Sigmoid colon (tissue), 7 donors: Measurements from ENCODE around the gene DUSP7. TPM values are rescaled to one million over a fixed set of nuclear protein-coding genes. Genes with fewer than 3 reads are reported as not detected.

ENCODE experiments used
- DNase-seq: peaks from one replicate; pipeline ENCODE4 v3.0.0-alpha.2; 2019
- H3K27ac ChIP-seq, 4 donors: fragments of 200-600 bp; sonication (generic); one replicate each; pipeline ENCODE4 v1.5.1; 2016 to 2019; ENCODE audit warnings: mild to moderate bottlenecking in 1 of 4
- H3K27me3 ChIP-seq, 3 donors: fragments of 200-600 bp; sonication (generic); one replicate each; pipeline ENCODE4 v1.5.1; 2019; ENCODE audit warnings: mild to moderate bottlenecking in 1 of 3
- H3K36me3 ChIP-seq, 4 donors: fragments of 200-600 bp; sonication (generic); one replicate each; pipeline ENCODE4 v1.5.1; 2016 to 2019
- H3K4me1 ChIP-seq, 4 donors: fragments of 200-600 bp; sonication (generic); one replicate each; pipeline ENCODE4 v1.5.1; 2017 to 2019
- H3K4me3 ChIP-seq, 4 donors: fragments of 200-600 bp; sonication (generic); one replicate each; pipeline ENCODE4 v1.5.1; 2017 to 2019; ENCODE audit warnings: mild to moderate bottlenecking in 2 of 4, moderate library complexity in 1 of 4
- H3K9me3 ChIP-seq, 4 donors: fragments of 200-600 bp in 3 of 4; sonication (generic) in 3 of 4; one replicate each; pipeline versions ENCODE4 v1.5.1 to v1.6.1; 2013 to 2019
- CTCF ChIP-seq, 4 experiments: fragments of 450-650 bp in 3 of 4; fragments of 200-600 bp in 1 of 4; IDR thresholded peaks; one replicate each; pipeline ENCODE4 v1.5.1; 2016 to 2019; ENCODE audit warnings: antibody characterized with exemption in 4 of 4, mild to moderate bottlenecking in 3 of 4, moderate library complexity in 2 of 4
- EP300 ChIP-seq, 4 donors: sonication (generic); formaldehyde crosslinking; IDR thresholded peaks; one replicate each; pipeline ENCODE4 v1.6.1; 2017; ENCODE audit warnings: antibody characterized with exemption in 4 of 4
- POLR2A ChIP-seq, 2 donors: fragments of 450-650 bp; IDR thresholded peaks; one replicate each; pipeline ENCODE4 v1.6.1; 2016; ENCODE audit warnings: antibody characterized with exemption in 2 of 2, mild to moderate bottlenecking in 2 of 2, moderate library complexity in 2 of 2
- POLR2AphosphoS5 ChIP-seq, 4 donors: sonication (generic); formaldehyde crosslinking; IDR thresholded peaks; one replicate each; pipeline ENCODE4 v1.6.1; 2017; ENCODE audit warnings: antibody characterized with exemption in 4 of 4
- WGBS, 2 donors: extraction: QIAGEN DNeasy Blood & Tissue Kit; methylation state at CpG; one replicate each; pipeline ENCODE4 v1.1.7; 2013; 5-methylcytosine and 5-hydroxymethylcytosine counted together
- intact Hi-C: fragments of 100-400 bp; cut with DNase I; formaldehyde crosslinking; loops from one replicate; pipeline ENCODE4 v1.15.1; 2023
- polyA plus RNA-seq, 3 donors: library from polyadenylated mRNA; stranded (reverse); fragments of 200-250 nt; gene quantifications; one replicate each; pipeline ENCODE4 v1.2.3, GENCODE V29; 2013
- total RNA-seq, 4 donors: library from RNA; depleted of rRNA; stranded (reverse); fragments of >200 nt; gene quantifications; one replicate each; pipeline ENCODE4 v1.1.0, GENCODE V29; 2016
- donor health status: healthy with polysubstance abuse.
- donor health status: Bipolar disorder and iron deficiency.
- donor health status: healthy.

Gene DUSP7
- total and polyA plus RNA-seq, 7 donors: 3.0 to 7.6 (median 6.8) TPM

- no peaks in the 10 kb centered on the region for H3K27me3 ChIP-seq
- H3K27ac ChIP-seq: no peak overlapping the region
- no peak overlapping the region for H3K4me3 ChIP-seq
- H3K36me3 ChIP-seq: no peaks in the 10 kb centered on the region
- H3K4me1 ChIP-seq: peaks cover 0 to 19% (median 18%) of the 10 kb centered on the region in 4 donors
- TF ChIP-seq EP300 (IDR thresholded peaks at IDR 0.05) (no peak), POLR2A (IDR thresholded peaks at IDR 0.05) (no peak), CTCF (IDR thresholded peaks at IDR 0.05) (no peak), POLR2AphosphoS5 (IDR thresholded peaks at IDR 0.05) (no peak)
- intact Hi-C loops: no loop called here
- 79 to 86% methylated on average over 7 of the region's 7 CpGs for WGBS, 2 donors
- no peaks in the 10 kb centered on the region for H3K9me3 ChIP-seq
- no peak for DNase-seq
Observed at GRCh38 chr3:52025453-52025852, 30.9 kb downstream of the DUSP7 start.

DNA sequence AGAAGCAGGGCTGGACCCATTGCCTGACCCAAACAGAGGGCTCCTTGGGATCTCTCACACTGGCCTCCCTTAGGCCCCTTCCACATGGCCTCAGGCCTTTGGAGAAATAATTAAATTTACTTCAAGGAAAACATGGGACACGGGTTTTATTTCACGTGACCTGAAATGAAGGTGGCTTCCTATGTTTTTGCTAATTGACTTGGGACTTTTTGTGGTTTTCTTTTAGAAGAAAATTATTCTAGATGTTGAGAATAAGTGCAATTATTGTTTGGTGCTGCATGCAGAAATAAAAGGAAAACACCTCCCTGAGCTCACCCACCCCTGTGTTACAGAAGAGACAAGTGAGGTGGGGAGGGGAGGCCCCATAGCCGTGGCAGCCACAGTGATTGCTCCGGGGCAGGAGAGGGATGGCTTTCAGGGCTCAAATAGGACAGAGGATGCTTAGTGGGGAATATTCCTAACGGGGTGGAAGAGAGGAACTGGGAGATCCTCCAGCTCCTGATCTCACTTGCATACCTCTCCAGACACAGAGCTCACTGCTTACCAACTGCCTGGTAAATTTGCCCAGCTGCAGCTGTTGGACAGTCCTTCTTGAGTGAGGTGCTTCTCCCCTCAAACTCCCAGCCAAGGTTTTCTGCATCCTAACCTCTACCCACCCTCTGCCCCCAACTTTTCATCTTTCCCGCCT lies 31.5 kb downstream of the DUSP7 start:
- intact Hi-C loops: no loop called here
- Histone ChIP-seq H3K36me3 (no peaks in the 10 kb centered on the region), H3K27ac (no peak overlapping the region), H3K4me1 (peaks cover 0 to 19% (median 18%) of the 10 kb centered on the region in 4 donors), H3K9me3 (no peaks in the 10 kb centered on the region), H3K4me3 (no peak overlapping the region), H3K27me3 (no peaks in the 10 kb centered on the region)
- no peak for DNase-seq
- TF ChIP-seq POLR2AphosphoS5 (IDR thresholded peaks at IDR 0.05) (no peak), CTCF (IDR thresholded peaks at IDR 0.05) (no peak), POLR2A (IDR thresholded peaks at IDR 0.05) (no peak), EP300 (IDR thresholded peaks at IDR 0.05) (no peak)
- WGBS, 2 donors: 85 to 87% methylated on average over 6 of the region's 6 CpGs

DNA sequence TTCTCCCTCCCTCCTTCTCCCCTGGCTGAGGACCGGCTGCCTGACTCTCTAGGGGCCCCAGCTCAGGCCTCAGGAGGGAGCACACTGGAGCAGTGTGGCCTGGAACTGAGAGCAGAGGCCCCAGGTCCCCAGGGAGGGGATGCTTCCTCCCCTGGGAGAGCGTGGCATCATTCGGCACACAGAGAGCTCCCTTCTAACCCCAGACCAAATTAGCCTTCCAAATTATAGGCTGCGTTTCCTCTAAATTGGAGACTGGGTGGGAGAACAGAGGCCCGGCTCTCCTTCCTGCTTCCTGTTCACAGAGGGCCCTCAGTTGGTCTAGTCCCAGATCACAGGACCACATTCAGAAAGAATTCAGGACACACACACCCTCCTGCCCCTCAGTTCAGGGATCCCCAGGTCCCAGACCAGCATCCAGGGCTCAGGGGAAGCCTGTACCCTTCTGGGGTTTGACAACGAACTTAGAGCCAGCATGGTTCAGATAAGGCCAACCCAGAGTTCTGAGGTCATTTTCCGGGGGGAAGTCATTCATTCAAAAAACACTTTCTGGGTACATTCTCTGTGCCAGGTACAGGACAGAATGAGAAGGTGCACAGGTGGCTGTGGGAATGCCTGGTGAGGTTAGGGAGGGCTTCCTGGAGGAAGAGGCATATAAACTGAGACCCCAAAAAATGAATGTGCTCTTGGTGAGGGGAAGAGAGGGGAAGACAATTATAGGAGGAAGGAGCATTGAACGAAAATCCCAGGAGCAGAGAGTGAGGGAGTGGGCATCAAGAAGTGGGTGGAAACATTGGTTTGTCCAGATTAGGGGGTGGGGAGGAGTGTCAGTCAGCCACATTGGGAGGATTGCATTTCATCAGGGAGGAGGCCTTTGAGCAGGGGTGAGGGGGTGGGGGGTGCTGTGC lies 32.3 kb downstream of the DUSP7 start:
- Histone ChIP-seq H3K9me3 (no peaks in the 10 kb centered on the region), H3K4me1 (peaks cover 0 to 23% (median 19%) of the 10 kb centered on the region in 4 donors), H3K27me3 (no peaks in the 10 kb centered on the region), H3K27ac (no peak overlapping the region), H3K4me3 (no peak overlapping the region), H3K36me3 (no peaks in the 10 kb centered on the region)
- WGBS, 2 donors: 68 to 81% methylated on average over 8 of the region's 8 CpGs
- TF ChIP-seq POLR2AphosphoS5 (IDR thresholded peaks at IDR 0.05) (no peak), EP300 (IDR thresholded peaks at IDR 0.05) (no peak), POLR2A (IDR thresholded peaks at IDR 0.05) (no peak), CTCF (IDR thresholded peaks at IDR 0.05) (no peak)
- no peak for DNase-seq
- intact Hi-C loops: no loop called here

DNA sequence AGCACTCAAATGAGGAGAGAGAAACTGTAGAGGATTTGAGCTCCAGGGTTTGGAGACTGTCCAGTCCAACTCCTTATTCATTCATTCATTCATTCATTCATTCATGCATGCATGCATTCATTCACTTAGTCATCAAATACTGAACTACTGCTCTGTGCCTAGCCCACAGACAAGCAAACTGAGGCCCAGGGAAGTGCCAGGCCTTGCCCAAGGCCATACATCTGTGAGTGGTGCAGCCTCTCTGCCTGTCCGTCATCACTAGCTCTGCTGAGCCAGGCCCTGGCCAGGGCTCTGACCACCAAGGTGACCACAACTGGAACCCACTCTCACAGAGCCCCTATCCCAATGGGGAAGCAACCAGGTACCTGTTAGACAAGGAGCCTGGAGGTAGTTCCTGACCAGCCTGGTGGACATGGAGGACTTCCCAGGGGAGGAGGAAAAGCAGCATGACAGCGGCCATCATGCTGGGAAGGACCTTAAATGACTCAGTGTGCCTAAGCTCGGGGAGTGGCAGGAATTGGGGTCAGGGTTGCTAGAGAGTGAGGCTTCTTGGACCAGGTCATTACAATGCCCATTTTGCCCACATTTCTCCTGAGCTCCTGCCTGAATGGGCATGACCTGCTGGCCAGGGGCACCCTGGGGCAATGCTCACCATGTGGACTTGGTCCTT lies 33.1 kb downstream of the DUSP7 start:
- Histone ChIP-seq H3K4me1 (peaks cover 0 to 23% (median 19%) of the 10 kb centered on the region in 4 donors), H3K27me3 (no peaks in the 10 kb centered on the region), H3K4me3 (no peak overlapping the region), H3K9me3 (no peaks in the 10 kb centered on the region), H3K27ac (peak overlapping the region in 2 of 4 donors; percentile 21 to 76), H3K36me3 (no peaks in the 10 kb centered on the region)
- intact Hi-C loops: no loop called here
- WGBS, 2 donors: 90 to 94% methylated on average over 3 of the region's 3 CpGs
- no peak for DNase-seq
- no peak for TF ChIP-seq POLR2AphosphoS5 (IDR thresholded peaks at IDR 0.05)
- no peak for TF ChIP-seq POLR2A (IDR thresholded peaks at IDR 0.05)
- no peak for TF ChIP-seq CTCF (IDR thresholded peaks at IDR 0.05)
- no peak for TF ChIP-seq EP300 (IDR thresholded peaks at IDR 0.05)
